Ovary (tissue), 3 donors: ENCODE measurements around the gene MAK.

Experiments used
- CTCF ChIP-seq, 3 donors: fragments of 450-650 bp in 2 of 3; fragments of 200-600 bp in 1 of 3; IDR thresholded peaks; one replicate each; pipeline versions ENCODE4 v1.5.1 to v1.8.0; 2016 to 2022; ENCODE audit warnings: antibody characterized with exemption in 3 of 3, mild to moderate bottlenecking in 1 of 3
- EP300 ChIP-seq: sonication (generic); formaldehyde crosslinking; IDR thresholded peaks from one replicate; pipeline ENCODE4 v1.6.1; 2017; ENCODE audit warnings: antibody characterized with exemption
- POLR2A ChIP-seq: fragments of 450-650 bp; IDR thresholded peaks from one replicate; pipeline ENCODE4 v1.6.1; 2017; ENCODE audit warnings: antibody characterized with exemption, mild to moderate bottlenecking, moderate library complexity
- donor health status: DM: no; HTN: no; CAD: no.

- no peak for TF ChIP-seq CTCF (IDR thresholded peaks at IDR 0.05)
- no peak for TF ChIP-seq EP300
- TF ChIP-seq POLR2A: peak; percentile 61
Measured at GRCh38 chr6:10837995-10838793, at the start of gene MAK.
